ENCODE results near the gene MTOR.

DNA sequence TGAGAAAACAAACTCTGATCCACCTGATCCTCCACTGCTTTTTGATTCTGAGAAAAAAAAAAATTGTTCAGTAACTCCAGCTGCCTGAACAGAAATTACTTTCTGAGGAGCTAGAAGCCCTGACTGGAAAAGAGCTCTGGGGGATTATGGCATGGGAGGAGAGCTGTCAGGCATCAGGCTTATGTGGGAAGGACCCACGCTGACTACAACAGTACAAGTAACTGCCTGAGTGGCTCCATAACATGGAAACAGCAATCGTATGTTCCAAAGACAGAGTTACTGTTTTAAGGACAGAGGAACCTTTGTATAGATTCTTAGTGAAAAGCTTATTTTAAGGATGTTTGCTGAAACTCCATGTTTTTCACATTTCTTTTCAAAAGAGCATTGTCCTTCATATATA lies 74.4 kb downstream of the MTOR start:
- TF ChIP-seq, protein P1, sequence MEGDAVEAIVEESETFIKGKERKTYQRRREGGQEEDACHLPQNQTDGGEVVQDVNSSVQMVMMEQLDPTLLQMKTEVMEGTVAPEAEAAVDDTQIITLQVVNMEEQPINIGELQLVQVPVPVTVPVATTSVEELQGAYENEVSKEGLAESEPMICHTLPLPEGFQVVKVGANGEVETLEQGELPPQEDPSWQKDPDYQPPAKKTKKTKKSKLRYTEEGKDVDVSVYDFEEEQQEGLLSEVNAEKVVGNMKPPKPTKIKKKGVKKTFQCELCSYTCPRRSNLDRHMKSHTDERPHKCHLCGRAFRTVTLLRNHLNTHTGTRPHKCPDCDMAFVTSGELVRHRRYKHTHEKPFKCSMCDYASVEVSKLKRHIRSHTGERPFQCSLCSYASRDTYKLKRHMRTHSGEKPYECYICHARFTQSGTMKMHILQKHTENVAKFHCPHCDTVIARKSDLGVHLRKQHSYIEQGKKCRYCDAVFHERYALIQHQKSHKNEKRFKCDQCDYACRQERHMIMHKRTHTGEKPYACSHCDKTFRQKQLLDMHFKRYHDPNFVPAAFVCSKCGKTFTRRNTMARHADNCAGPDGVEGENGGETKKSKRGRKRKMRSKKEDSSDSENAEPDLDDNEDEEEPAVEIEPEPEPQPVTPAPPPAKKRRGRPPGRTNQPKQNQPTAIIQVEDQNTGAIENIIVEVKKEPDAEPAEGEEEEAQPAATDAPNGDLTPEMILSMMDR (conservative IDR thresholded peaks at IDR 0.05; ENCODE audit: low read length) = no peak
- no peak for TF ChIP-seq EZH2phosphoT487 (IDR thresholded peaks at IDR 0.05; ENCODE audit: borderline replicate concordance)
